Pancreas (tissue), 10 donors: ENCODE measurements around the gene BMP6. TPM values are rescaled to one million over a fixed set of nuclear protein-coding genes. Genes with fewer than 3 reads are reported as not detected.

Source experiments
- ATAC-seq, 4 donors: fragments of 200-7000 bp; cut with Tn5 transposase; one replicate each; pipeline versions ENCODE4 v1.8.0 to v1.9.1; 2020; ENCODE audit warnings: mild to moderate bottlenecking in 4 of 4, moderate library complexity in 4 of 4
- DNase-seq, 6 donors: peaks; one replicate each; pipeline ENCODE4 v3.0.0-alpha.2; 2020
- FAIRE-seq: peaks from 2 replicates; lab custom pipeline; 2012; peaks lifted over from hg19 to GRCh38; lab: Jason Lieb, UNC
- H3K27ac ChIP-seq, 4 donors: fragments of 200-600 bp; sonication (generic); 1 replicate in 3 of 4; 2 replicates in 1 of 4; pipeline versions ENCODE4 v1.5.0 to v1.8.0; 2020
- H3K27me3 ChIP-seq, 4 donors: fragments of 200-600 bp; one replicate each; pipeline ENCODE4 v1.8.0; 2021
- H3K36me3 ChIP-seq, 3 donors: fragments of 200-600 bp; sonication (generic) in 1 of 3; one replicate each; pipeline versions ENCODE4 v1.5.0 to v1.8.0; 2020 to 2021
- H3K4me1 ChIP-seq, 3 donors: fragments of 200-600 bp; one replicate each; pipeline ENCODE4 v1.8.0; 2021
- H3K4me3 ChIP-seq, 4 donors: fragments of 200-600 bp; sonication (generic) in 2 of 4; one replicate each; pipeline versions ENCODE4 v1.5.0 to v1.8.0; 2020 to 2021
- H3K9me3 ChIP-seq, 4 donors: fragments of 200-600 bp; one replicate each; pipeline ENCODE4 v1.8.0; 2021
- WGBS, 2 donors: extraction: QIAGEN DNeasy Blood & Tissue Kit; methylation state at CpG; one replicate each; pipeline ENCODE4 v1.1.7; 2013; 5-methylcytosine and 5-hydroxymethylcytosine counted together
- intact Hi-C, 3 donors: fragments of 100-400 bp; cut with DNase I; formaldehyde crosslinking; loops; one replicate each; pipeline versions ENCODE4 v1.11.1 to v1.14.2; 2022
- polyA plus RNA-seq, 2 donors: library from polyadenylated mRNA; stranded (reverse); fragments of 200-250 nt; gene quantifications; one replicate each; pipeline ENCODE4 v1.2.3, GENCODE V29; 2013
- total RNA-seq, 6 donors: library from RNA; stranded (reverse); fragmentation: NEBNext Ultra II Directional in 4 of 6; extraction: Animal tissue kit (Norgen Biotek cat#: 25700) in 4 of 6; gene quantifications; one replicate each; pipeline versions ENCODE4 v1.2.1 to v1.2.4, GENCODE V29; 2021 to 2023
- TF ChIP-seq, protein P1 (sequence below), 4 donors: fragments of 200-600 bp; sonication (generic) in 3 of 4; IDR thresholded peaks; one replicate each; pipeline versions ENCODE4 v1.5.0 to v1.8.0; 2021; ENCODE audit warnings: antibody characterized with exemption in 4 of 4
- donor health status: healthy with polysubstance abuse.
- donor health status: DM: no; HTN: no; CAD: no; lungs with moderate emphysema.
- donor health status: DM: no; HTN: no; CAD: no.
- donor health status: control.
- donor health status: control.
- donor health status: Bipolar disorder and iron deficiency.
- donor health status: DM: yes; HTN: yes; CAD: no.
- donor health status: DM: no; HTN: no; CAD: no.
- donor health status: DM: no; HTN: no; CAD: no.
- donor health status: DM: yes; HTN: yes; CAD: no.

Gene BMP6
- total and polyA plus RNA-seq, 8 donors: 0.09 to 0.69 (median 0.35) TPM

DNA sequence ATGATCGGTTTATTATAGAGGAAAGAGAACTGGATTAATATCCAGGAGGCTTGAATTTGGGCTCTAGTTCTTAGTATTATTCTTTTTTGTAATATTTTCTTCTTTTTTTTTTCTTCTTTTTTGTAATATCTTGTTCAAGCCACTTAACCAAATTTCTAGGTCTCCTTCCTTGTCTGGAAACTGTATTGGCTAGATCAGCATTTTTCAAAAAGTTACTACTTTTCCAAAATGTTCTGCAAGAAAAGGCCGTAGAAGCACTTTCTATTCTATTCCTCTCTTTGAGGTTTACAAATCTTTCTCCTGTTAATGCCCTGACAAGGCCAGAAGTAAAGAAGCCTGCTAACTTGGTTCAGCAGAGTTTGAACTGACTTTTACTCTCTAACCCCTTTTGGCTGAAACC lies 12.0 kb downstream of the BMP6 start:
- Histone ChIP-seq H3K27me3 (no peaks in the 10 kb centered on the region), H3K36me3 (no peaks in the 10 kb centered on the region), H3K4me3 (no peak overlapping the region), H3K27ac (no peak overlapping the region), H3K4me1 (no peaks in the 10 kb centered on the region), H3K9me3 (no peaks in the 10 kb centered on the region)
- WGBS, 2 donors: 86 to 91% methylated on average over 2 of the region's 2 CpGs
- ATAC-seq (no peak), DNase-seq (no peak), FAIRE-seq (no peak)
- TF ChIP-seq, protein P1, sequence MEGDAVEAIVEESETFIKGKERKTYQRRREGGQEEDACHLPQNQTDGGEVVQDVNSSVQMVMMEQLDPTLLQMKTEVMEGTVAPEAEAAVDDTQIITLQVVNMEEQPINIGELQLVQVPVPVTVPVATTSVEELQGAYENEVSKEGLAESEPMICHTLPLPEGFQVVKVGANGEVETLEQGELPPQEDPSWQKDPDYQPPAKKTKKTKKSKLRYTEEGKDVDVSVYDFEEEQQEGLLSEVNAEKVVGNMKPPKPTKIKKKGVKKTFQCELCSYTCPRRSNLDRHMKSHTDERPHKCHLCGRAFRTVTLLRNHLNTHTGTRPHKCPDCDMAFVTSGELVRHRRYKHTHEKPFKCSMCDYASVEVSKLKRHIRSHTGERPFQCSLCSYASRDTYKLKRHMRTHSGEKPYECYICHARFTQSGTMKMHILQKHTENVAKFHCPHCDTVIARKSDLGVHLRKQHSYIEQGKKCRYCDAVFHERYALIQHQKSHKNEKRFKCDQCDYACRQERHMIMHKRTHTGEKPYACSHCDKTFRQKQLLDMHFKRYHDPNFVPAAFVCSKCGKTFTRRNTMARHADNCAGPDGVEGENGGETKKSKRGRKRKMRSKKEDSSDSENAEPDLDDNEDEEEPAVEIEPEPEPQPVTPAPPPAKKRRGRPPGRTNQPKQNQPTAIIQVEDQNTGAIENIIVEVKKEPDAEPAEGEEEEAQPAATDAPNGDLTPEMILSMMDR (IDR thresholded peaks at IDR 0.05): no peak
- intact Hi-C loops: loop anchor here in 1 of 3 donors (10.0 kb wide), 1 partner anchor 317 kb away; no protein-coding TSS in a partner anchor

DNA sequence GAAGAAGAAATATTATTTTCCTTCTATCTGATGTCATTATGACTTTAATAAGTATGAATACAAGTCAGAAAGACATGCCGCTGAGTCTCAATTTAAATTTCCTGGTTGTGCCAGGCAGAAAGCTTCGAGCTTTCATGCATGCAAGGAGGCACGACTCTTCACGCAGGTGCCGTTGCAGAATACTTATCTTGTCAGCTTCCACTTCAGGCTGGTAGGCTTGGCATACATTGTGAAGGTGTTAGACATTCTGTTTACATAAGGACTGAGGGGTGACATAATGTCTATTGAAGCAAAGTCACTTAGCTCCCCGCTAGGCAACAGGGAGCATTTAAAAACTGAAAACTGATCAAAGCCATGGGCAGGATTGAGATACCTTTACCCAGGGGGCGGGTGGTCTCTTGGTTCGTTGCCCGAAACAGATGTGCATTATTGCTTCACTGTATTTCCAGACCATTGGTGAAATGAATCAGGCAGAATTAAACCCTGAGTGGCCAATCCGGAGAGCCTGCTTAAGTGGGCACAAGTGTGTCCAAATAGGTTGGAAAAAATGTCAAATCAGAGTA lies 16.4 kb downstream of the BMP6 start:
- intact Hi-C loops: no loop called here
- no peaks in the 10 kb centered on the region for H3K9me3 ChIP-seq
- no peaks in the 10 kb centered on the region for H3K4me1 ChIP-seq
- no peak for FAIRE-seq
- TF ChIP-seq, protein P1 (IDR thresholded peaks at IDR 0.05): no peak
- 39% methylated on average over 10 of the region's 10 CpGs for WGBS, 2 donors
- no peaks in the 10 kb centered on the region for H3K27me3 ChIP-seq
- no peak overlapping the region for H3K27ac ChIP-seq
- no peak for ATAC-seq
- H3K36me3 ChIP-seq: no peaks in the 10 kb centered on the region
- H3K4me3 ChIP-seq: no peak overlapping the region
- DNase-seq: no peak

DNA sequence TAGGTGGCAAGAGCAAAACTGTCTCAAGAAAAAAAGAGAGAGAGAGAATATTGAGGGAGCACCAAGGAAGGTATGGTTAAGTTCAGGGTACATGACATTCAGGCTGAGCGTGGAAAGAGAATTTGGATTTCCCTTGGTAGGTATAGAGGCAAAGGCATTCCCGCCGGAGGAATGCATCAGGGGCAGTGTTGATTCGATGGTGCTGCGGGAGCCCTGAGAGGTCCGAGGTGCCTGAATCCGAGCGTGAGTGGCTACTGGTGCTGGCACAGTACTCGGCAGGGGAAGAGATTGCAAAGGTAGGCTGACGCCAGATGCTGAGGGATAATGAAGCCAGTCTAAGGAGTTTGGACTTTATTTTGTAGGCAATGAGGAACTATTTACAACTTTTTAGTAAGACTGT lies 20.0 kb downstream of the BMP6 start:
- no peaks in the 10 kb centered on the region for H3K4me1 ChIP-seq
- DNase-seq (no peak), ATAC-seq (no peak), FAIRE-seq (no peak)
- H3K4me3 ChIP-seq: no peak overlapping the region
- H3K36me3 ChIP-seq: no peaks in the 10 kb centered on the region
- no peak overlapping the region for H3K27ac ChIP-seq
- 80 to 86% methylated on average over 10 of the region's 10 CpGs for WGBS, 2 donors
- H3K27me3 ChIP-seq: no peaks in the 10 kb centered on the region
- intact Hi-C loops: no loop called here
- no peaks in the 10 kb centered on the region for H3K9me3 ChIP-seq
- TF ChIP-seq, protein P1 (IDR thresholded peaks at IDR 0.05): no peak

DNA sequence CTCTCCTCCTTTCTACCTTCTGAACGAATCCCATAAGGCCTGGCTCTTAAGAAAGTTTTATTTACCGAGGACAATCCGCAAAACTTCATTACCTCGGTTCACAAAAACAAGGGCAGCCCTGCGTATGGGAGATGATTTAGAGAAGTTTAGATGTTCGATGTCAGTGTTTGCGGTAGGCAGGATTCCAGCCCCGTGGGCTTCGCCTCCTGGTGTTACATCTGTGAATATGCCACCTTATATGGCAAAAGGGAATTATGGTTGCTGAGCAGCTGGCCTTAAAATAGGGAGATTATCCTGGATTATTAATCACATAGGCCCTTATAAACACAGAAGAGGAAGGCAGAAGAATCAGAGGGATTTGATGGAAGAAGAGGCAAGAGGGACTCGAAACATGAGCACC lies 21.1 kb downstream of the BMP6 start:
- Histone ChIP-seq H3K27ac (no peak overlapping the region), H3K4me1 (no peaks in the 10 kb centered on the region), H3K27me3 (no peaks in the 10 kb centered on the region), H3K9me3 (no peaks in the 10 kb centered on the region), H3K36me3 (no peaks in the 10 kb centered on the region), H3K4me3 (no peak overlapping the region)
- intact Hi-C loops: no loop called here
- ATAC-seq: no peak
- no peak for DNase-seq
- FAIRE-seq: no peak
- TF ChIP-seq, protein P1 (IDR thresholded peaks at IDR 0.05): no peak
- WGBS, 2 donors: 85 to 87% methylated on average over 10 of the region's 10 CpGs

DNA sequence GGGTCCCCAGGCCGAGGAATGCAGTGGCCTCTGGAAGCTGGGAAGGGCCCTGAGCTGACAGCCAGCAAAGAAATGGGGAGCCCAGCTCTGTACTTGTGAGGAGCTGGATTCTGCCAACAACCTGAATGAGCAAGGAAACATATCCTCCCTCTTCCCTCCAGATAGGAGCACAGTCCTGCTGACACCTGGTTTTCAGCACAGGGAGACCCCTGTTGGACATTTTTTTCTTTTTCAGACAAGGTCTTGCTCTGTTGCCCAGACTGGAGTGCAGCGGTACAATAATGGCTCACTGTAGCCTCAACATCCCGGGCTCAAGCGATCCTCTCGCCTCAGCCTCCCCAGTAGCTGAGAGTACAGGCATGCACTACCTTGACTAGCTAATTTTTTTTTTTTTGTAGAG lies 21.5 kb downstream of the BMP6 start:
- FAIRE-seq (no peak), ATAC-seq (no peak), DNase-seq (no peak)
- H3K27ac ChIP-seq: no peak overlapping the region
- no peaks in the 10 kb centered on the region for H3K36me3 ChIP-seq
- TF ChIP-seq, protein P1 (IDR thresholded peaks at IDR 0.05): no peak
- no peaks in the 10 kb centered on the region for H3K4me1 ChIP-seq
- H3K4me3 ChIP-seq: no peak overlapping the region
- 81 to 88% methylated on average over 5 of the region's 5 CpGs for WGBS, 2 donors
- no peaks in the 10 kb centered on the region for H3K27me3 ChIP-seq
- no peaks in the 10 kb centered on the region for H3K9me3 ChIP-seq
- intact Hi-C loops: no loop called here
